ENCODE measurements around the gene KRTAP27-1. TPM values are rescaled to one million over a fixed set of nuclear protein-coding genes. Genes with fewer than 3 reads are reported as not detected.
A peak's percentile ranks its signal among the peaks of the same experiment; 100 is the strongest.

The KRTAP27-1 gene
- total and polyA plus RNA-seq, 2 of the 8 experiments (the other 6 are each of a cell fraction or from before 2014, with no cell fraction given) = not detected

DNA sequence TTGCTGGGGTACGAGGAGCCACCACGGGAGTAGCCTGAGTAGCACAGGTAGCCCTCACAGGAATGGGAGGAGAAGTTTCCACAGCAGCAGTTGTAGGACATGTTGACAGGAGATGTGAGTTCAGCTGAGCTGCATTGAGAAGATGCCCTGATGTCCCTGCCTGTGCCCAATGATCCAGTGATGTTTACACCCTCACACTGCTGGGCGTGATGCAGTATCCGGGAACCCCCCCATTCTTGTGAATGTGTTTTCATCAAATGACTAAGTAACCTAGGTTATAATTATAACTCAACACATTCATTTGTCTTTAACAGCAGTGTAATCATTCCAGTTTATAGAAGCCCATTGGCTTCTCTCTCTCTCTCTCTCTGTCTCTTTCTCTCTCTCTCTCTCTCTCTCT is 11.0 kb upstream of the KRTAP27-1 start, which contains the start of gene KRTAP23-1:
Gene KRTAP23-1 (minus strand): TSS at position 101 of the 400 bp plus-strand sequence. CDS start 0 bp downstream, at position 101.
- peaks cover 0 to 2% (median 0%) of the 10 kb centered on the region in 4 experiments; a peak in 2 of 7 replicates for H3K4me1 ChIP-seq (replicated peaks in 1 of 4; ENCODE audit: control insufficient read depth in 3 of 4, insufficient read depth in 4 of 4, low read length in 3 of 4)
- ChIA-PET CTCF (ENCODE audit: partially characterized antibody) (interaction anchor here (0.6 to 1.7 kb wide), 4 partner anchors 60 to 721 kb away, joined by 3 to 8 read pairs (median 4); no protein-coding TSS in a partner anchor), POLR2A (ENCODE audit: partially characterized antibody) (no interaction called here)
- no peak within 1 kb of the TSS for H2AK5ac ChIP-seq (ENCODE audit: low read depth, low read length)
- H3K18ac ChIP-seq (ENCODE audit: extremely low read depth, low read length) = no peak within 1 kb of the TSS
- H4K5ac ChIP-seq (ENCODE audit: insufficient read length, low read depth, low read length) = no peak within 1 kb of the TSS
- H3K23me2 ChIP-seq (ENCODE audit: low read depth, low read length) = no peaks in the 10 kb centered on the region
- DNase-seq (ENCODE audit: low read depth in 1 of 2, low spot score in 2 of 2) (no peak), FAIRE-seq (no peak)
- H3K79me1 ChIP-seq (ENCODE audit: low read depth, low read length) = no peaks in the 10 kb centered on the region
- H4K91ac ChIP-seq (replicated peaks; ENCODE audit: insufficient read length, low read length) = no peak within 1 kb of the TSS
- H3K36me3 ChIP-seq (ENCODE audit: control insufficient read depth in 2 of 4, insufficient read depth in 4 of 4, low read length in 3 of 4) = no peaks in the 10 kb centered on the region
- H3K14ac ChIP-seq (ENCODE audit: insufficient read length) = no peak within 1 kb of the TSS
- H3K4me3 ChIP-seq (ENCODE audit: extremely low read depth in 1 of 4, insufficient read depth in 2 of 4, low read depth in 3 of 4, low read length in 4 of 4) = no peak within 1 kb of the TSS
- no peaks in the 10 kb centered on the region for H3K9me3 ChIP-seq (ENCODE audit: insufficient read depth in 2 of 2, low read depth in 1 of 2, low read length in 1 of 2)
- no peak within 1 kb of the TSS for H3K23ac ChIP-seq (ENCODE audit: insufficient read length)
- H2BK20ac ChIP-seq (ENCODE audit: low read length) = no peak within 1 kb of the TSS
- H3K27me3 ChIP-seq (replicated peaks in 1 of 4; ENCODE audit: control insufficient read depth in 3 of 4, extremely low read depth in 1 of 4, insufficient read depth in 3 of 4, low read length in 3 of 4) = no peaks in the 10 kb centered on the region
- H3K4ac ChIP-seq (replicated peaks; ENCODE audit: insufficient read length, low read depth, low read length) = no peak within 1 kb of the TSS
- H3K79me2 ChIP-seq (ENCODE audit: control insufficient read depth in 1 of 2, insufficient read depth in 2 of 2, low read length in 2 of 2) = no peaks in the 10 kb centered on the region
- H2BK15ac ChIP-seq (ENCODE audit: low read length) = no peak within 1 kb of the TSS; the same call in 1 of the 2 replicates
- H4K20me1 ChIP-seq (replicated peaks in 1 of 2; ENCODE audit: control insufficient read depth in 1 of 2, insufficient read depth in 2 of 2, low read length in 2 of 2) = no peaks in the 10 kb centered on the region
- H3K27ac ChIP-seq (ENCODE audit: low read depth, low read length) = no peak within 1 kb of the TSS
- no peak within 1 kb of the TSS for H2BK120ac ChIP-seq (replicated peaks; ENCODE audit: low read depth, low read length)
- no peak within 1 kb of the TSS for H2BK5ac ChIP-seq (ENCODE audit: low read depth, low read length)
- H2AFZ ChIP-seq (ENCODE audit: low read length) = 0 out of 2 replicates have a peak within 1 kb of the TSS, but pooled peaks have one; percentile 12
- no peak within 1 kb of the TSS for H2BK12ac ChIP-seq (ENCODE audit: low read depth, low read length)
- H3K4me2 ChIP-seq (ENCODE audit: insufficient read depth in 1 of 2, low read depth in 2 of 2, low read length in 2 of 2) = no peak within 1 kb of the TSS; a peak in 1 of 4 replicates
- no peak within 1 kb of the TSS for H4K8ac ChIP-seq (ENCODE audit: extremely low read depth, insufficient read depth, low read length)
- H3K56ac ChIP-seq (replicated peaks; ENCODE audit: insufficient read length, low read depth, low read length) = no peak within 1 kb of the TSS
- 96% methylated on average over 4 of the region's 4 CpGs; no CpG with 5 or more reads in 1 of the 2 experiments for WGBS, 2 experiments (ENCODE audit: extremely low coverage in 1 of 2, insufficient coverage in 1 of 2, insufficient read length in 1 of 2, insufficient replicate concordance in 2 of 2, low coverage in 1 of 2, low lambda C conversion rate in 2 of 2, missing lambda C conversion rate in 1 of 2)
- H3K9ac ChIP-seq (replicated peaks in 1 of 4; ENCODE audit: extremely low read depth in 1 of 4, low read depth in 3 of 4, low read length in 3 of 4) = no peak within 1 kb of the TSS
- TF ChIP-seq CTBP2 (IDR thresholded peaks at IDR 0.05; ENCODE audit: borderline replicate concordance, insufficient read depth, insufficient read length, low read length) = no peak
- no peak for TF ChIP-seq FOSL1 (IDR thresholded peaks at IDR 0.05; ENCODE audit: insufficient read depth, low read depth, low read length)
- TF ChIP-seq KDM5A (IDR thresholded peaks at IDR 0.05; ENCODE audit: low read length) = no peak
- no peak for TF ChIP-seq YY1 (IDR thresholded peaks at IDR 0.05; ENCODE audit: low read depth, low read length)
- no peak for TF ChIP-seq RNF2 (IDR thresholded peaks at IDR 0.05; ENCODE audit: borderline replicate concordance, low read depth, low read length, missing control alignments, poor library complexity, severe bottlenecking)
- no peak for TF ChIP-seq CBX5 (IDR thresholded peaks at IDR 0.05; ENCODE audit: low read depth, low read length)
- TF ChIP-seq SIX5 (IDR thresholded peaks at IDR 0.05; ENCODE audit: low read depth, low read length) = no peak
- no peak for TF ChIP-seq BACH1 (IDR thresholded peaks at IDR 0.05; ENCODE audit: low read length)
- no peak for TF ChIP-seq POLR2A (IDR thresholded peaks at IDR 0.05; ENCODE audit: control extremely low read depth in 1 of 2, low read depth in 2 of 2, low read length in 2 of 2)
- TF ChIP-seq POU5F1 (IDR thresholded peaks at IDR 0.05; ENCODE audit: low read depth, low read length) = no peak
- no peak for TF ChIP-seq SP4 (IDR thresholded peaks at IDR 0.05; ENCODE audit: low read length)
- TF ChIP-seq EGR1 (IDR thresholded peaks at IDR 0.05; ENCODE audit: borderline replicate concordance, low read depth, low read length) = no peak
- TF ChIP-seq SIRT6 (IDR thresholded peaks at IDR 0.05; ENCODE audit: low read length) = no peak
- TF ChIP-seq MAFK (IDR thresholded peaks at IDR 0.05; ENCODE audit: low read depth, low read length) = no peak
- TF ChIP-seq CEBPB (IDR thresholded peaks at IDR 0.05; ENCODE audit: low read depth, low read length) = no peak

Data from H1 (cell line).